Smooth muscle cell of the brain vasculature (primary cell): ENCODE results near the gene WDR86.
A peak's percentile ranks its signal among the peaks of the same experiment; 100 is the strongest.

Source experiments
- DNase-seq: peaks from one replicate; pipeline ENCODE4 v3.0.0-alpha.2; 2012; ENCODE audit warnings: low read depth, low spot score

WDR86 gene

DNA sequence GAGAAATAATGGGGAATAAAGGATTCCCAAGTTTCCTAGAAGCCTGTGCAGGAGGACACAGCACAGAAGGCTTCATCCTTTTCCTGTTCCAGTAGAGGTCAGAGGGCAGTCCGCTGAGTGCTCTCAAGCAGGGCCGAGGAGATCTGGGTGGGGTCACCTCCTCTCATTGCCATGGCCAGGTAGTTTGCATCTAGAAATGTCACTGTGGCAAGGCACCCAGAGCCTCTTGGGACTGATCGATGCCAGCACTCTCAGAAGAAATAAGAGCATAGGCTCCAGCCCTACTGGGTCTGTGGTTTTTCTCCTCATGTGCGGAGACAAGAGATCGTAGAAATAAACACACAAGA, 60.4 kb downstream of the WDR86 start:
- DNase-seq, result no peak

DNA sequence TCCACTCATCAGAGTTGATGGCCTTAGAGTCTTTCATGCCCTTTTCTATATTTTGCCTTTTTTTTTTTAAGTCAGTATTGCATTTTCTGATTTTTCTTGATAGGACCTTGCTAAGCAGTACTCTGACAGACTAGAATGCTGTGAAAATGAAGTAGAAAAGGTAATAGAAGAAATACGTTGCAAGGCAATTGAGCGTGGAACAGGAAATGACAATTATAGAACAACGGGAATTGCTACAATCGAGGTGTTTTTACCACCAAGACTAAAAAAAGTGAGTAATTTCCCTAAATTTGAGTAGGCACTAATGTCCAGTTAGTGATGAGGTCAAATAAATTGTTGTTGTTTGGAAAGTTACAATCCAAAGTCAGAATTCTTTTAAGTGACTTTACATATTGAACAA, 60.9 kb downstream of the WDR86 start:
- no peak for DNase-seq

DNA sequence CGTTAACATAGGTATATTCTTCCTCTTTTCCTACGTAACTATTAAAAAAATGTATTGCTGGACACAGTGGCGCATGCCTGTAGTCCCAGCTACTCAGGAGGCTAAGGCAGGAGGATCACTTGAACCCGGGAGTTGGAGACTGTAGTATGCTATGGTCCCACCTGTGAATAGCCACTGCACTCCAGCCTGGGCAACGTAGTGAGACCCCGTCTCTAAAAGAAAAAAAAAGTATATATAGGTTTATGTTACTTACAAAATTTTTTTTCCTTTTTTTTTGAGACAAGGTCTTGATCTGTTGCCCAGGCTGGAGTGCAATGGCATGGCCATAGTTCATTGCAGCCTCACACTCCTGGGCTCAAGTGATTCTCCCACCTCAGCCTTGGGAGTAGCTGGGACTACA, 62.6 kb downstream of the WDR86 start:
- no peak for DNase-seq

DNA sequence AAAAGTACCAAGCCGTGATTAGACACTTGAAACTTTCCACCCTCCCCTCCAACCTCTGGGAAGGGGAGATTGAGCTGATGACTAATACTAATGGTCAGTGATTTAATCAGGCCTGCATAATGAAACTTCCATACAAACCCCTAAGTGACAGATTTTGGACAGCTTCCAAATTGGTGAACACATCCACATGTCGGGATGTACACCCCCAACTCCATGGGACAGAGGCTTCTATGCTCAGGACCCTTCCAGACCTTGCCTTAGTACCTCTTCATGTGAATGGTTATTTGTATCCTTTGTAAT, 63.4 kb downstream of the WDR86 start:
- no peak for DNase-seq

DNA sequence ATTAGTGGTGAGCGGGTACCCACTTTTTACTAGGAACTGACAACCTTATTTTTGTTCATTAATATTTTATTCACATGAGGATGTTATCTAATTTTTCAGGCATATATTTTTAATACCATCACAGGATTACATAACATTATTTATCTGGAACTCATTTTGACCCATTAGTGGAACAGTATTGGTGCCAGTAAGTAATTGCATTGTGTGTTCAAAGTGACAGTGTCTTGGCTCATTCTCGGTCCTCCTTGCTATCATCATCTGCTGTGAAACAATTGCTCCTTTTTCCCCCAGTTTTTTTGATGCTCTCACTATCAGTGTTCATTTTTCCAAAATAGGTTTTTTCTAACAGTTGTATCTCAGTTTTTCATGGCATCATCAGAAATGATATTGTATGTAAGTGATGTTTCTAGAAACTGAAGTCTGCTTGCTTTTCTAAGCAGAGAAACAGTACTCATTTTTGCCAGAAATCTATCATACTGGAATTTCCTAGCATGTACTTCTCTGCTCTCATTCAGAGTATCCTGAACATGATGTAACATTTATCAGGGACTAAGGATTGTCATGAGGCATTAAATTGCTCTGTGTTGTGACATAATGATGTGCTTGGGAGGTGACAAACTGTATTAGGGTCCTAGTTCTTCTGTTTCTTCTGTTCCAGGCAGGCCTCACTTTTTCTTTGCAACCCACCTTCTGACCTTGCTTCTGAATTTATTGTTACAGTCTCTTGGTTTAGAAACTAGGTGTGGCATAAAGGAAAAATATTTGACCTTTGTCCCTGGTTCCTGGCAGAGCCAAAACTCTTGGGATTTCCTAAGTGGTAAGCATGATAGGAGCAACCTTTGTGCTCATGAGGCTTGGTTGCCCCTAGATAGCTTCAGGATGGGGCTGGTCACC, 64.0 kb downstream of the WDR86 start:
- DNase-seq, result no peak

DNA sequence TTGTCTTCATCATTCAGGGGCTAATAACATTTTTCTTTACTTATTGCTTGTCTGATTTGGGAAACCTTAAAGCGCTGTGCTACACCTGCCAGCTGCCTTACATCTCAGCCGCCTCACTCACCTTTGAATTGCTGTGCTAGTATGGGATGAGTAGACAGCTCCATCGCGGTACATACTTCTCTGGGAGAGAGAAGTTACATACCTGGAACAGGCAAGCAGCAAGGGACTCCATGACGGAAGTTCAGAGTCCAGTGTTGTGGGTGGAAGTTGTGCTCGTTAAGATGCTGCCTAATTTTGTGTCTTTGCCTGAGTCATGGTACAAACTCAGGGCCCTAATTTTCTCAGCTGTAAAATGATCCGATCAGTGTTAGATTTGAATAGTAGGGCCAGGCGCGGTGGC, 66.3 kb downstream of the WDR86 start:
- DNase-seq, result no peak

DNA sequence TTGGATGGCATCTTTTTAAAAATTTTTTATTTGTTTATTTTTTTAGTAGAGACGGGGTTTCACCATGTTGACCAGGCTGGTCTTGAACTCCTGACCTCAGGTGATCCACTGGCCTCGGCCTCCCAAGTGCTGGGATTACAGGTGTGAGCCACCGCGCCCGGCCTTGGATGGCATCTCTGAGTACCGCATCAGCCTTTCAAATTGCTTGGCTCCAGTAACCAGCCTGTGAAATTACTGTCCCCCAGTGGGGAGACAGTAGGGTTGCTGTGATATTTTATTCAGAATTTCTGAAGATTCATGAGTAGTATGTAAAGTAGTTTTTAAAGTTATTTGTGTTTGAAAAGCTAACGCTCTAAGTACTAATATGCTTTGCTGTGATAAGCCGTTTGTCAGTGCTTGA, 67.0 kb downstream of the WDR86 start:
- no peak for DNase-seq

DNA sequence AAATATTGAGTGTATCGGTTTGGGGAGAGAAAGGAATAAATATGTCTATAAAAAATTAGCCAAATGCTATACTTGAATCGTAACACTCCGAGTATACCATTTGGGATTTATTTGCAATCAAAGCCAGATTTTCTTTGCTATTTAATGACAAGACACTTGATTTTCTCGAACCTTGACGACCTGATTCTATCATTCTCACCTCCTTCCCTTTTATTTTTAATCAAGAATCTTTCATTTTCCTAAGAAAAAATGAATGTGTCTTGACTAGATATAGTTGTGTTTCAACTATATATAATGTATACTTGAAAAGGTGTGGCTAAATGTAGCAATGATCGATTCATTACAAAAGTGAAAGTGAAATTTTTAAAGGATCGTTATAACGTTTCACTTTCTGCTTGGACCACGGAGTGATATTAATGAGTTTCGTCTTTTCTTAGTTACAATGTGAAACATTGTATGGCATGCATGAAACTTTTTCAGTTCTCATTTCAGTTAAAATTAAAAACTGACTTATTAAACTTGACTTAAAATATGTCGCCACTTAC, 67.7 kb downstream of the WDR86 start:
- DNase-seq, result no peak

DNA sequence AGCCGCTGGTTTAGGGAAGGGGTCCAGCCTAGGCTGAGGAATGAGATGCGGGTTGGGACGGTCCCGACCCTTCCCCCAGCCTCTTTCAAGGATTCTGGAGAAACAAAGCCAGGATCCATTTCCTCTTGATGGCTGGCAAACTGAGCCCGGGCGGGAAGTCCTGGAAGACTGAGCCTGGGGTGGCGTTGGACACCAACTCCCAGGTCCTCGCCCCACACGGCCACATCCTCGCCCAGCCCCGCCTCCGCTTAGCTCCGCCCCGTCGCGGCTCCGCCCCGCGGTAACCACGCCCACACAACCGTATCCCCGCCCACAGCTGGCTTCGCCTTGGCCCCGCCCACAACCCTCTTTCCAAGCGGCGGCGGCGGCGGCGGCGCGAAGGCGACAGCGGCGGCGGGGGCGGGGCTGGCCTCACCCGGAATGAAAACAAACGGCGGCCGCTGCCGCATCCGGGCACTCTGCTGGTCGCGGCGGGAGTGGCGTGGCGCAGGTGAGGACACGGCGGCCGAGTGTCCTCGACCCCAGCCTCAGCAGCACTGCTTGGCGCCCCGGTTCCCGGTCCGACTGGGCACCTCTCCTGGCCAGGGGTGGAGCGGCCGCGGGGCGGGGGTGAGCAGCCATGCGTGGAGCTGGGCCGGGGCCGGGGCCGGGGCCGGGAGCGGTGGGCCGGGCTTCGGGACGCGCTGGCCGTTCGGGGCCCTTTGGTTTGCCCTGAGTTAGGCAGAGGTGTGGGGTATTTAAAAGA, 68.3 kb downstream of the WDR86 start, which contains the start of gene NUB1:
Gene NUB1 (plus strand): TSS at position 456 of the 745 bp plus-strand sequence. CDS start 3,538 bp downstream, outside the sequence.
- DNase-seq, result peak; percentile 40

DNA sequence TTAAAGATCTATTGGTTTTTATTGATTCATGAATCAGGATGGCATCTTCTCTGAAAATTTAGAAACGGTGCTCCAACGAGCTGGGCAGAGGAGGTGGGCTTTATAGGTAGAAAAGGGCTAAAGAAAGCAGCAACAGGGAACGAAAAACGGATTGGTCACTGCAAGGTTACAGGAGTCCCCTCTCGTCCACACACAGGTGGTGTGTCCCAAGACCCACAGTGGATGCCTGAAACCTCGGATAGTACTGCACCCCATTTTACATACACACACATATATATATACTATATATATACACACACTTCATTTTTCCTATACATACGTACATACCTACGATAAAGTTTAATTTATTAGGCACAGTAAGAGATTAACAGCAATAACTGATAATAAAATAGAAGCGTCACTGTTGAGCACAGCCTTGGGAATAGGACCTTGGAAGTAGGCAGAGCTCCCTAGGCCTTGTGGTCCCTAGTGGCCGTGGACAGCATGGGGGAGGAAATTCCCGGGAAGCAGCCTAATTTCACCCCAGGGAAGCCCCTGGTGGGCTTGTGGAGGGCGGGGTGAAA, 69.0 kb downstream of the WDR86 start:
- no peak for DNase-seq

DNA sequence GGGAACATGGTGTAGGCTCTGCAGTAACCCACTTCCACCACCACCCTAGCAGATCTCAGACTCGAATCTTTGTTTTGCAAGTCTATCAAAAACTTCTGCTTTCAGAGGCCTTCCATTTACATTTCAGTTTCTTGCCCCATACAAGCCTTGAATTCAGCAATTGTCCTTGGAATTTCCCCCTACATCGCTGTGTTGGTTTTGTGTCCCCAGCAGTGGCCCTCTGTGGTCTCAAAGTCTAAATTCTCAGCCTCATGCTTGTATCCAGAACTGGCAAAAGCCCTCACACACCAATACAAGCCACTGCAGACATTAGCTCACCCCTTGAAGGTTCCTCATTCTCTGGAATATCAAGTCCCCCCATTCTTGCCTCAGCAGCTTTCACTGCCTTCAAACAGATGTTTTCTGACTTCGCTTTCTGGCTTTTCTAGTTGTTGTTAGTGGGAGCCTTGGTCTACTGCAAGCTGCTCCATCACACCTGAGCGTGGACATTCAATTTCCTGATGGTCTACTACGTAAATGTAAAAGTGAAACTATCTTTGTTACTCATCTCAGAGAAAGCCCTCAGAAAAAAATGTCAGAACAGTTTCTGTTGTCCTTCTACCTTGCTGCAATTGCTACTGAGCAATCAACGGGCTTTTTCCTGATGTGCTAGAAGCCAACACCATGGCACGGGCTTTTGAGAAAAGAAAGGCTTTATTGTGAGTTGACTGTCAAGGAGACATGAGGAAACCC, 70.0 kb downstream of the WDR86 start:
- no peak for DNase-seq

DNA sequence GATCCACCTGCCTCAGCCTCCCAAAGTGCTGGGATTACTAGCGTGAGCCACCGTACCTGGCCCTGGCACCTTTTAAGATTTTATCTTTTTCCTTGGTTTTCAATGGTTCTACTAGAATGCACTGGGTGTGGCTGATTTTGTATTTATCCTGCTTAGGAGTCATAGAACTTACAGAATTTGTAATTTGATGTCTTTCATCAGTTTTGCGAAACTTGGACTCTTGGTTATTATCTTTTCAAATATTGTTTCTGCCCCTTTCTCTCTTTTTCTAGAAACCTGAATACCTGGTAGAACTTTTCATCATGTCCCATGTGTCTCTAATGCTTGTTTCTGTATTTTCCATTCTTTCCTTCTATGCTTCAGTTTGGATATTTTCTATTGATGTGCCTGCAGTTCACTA, 71.0 kb downstream of the WDR86 start:
- no peak for DNase-seq

DNA sequence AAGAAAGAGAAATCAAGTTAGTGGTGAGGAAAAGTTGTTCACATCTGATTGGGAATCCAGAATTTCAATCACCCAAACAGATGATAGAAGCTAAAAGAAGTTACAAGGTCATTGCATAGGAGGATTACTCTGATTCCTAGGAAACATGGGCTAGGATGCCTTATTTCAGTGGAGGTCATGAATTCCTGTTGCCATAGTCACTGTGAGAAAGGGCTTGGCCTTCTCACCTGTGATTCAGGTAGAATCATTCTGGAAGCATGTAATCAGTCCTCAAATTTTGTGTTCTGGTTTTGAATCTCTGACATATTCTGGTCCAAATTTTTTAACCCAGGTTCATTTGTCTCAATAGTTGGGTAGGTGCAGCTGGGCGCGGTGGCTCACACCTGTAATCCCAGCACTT, 72.5 kb downstream of the WDR86 start:
- DNase-seq, result no peak

DNA sequence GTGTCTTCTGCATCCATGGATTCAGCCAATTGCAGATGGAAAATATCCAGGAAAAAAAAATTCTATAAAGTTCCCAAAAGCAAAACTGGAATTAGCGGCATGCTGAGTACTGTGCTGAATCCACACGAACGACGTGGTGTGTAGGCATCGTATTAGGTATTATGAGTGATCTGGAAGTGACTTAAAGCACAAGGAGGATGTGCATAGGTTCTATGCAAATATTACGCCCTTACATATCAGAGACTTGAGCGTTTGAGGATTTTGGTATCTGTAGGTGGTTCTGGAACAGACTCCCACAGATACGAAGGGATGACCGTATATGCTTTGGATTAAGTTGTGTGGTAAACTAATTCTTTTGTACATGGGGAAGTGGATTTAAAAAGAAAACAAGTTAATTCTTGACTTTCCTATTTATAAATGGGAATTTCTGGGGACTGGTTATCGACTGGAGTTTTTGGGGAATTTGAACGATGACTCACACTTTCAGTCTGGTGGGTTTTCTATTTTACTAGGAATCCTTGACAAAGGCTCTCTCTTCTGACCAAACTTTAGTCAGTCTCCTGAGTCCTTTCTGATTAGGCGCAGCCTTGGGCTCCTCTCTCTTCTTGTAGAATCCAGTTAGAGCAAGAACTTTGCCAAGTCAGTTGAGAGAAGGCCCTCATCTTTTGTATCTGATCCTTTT, 73.7 kb downstream of the WDR86 start:
- DNase-seq, result no peak

DNA sequence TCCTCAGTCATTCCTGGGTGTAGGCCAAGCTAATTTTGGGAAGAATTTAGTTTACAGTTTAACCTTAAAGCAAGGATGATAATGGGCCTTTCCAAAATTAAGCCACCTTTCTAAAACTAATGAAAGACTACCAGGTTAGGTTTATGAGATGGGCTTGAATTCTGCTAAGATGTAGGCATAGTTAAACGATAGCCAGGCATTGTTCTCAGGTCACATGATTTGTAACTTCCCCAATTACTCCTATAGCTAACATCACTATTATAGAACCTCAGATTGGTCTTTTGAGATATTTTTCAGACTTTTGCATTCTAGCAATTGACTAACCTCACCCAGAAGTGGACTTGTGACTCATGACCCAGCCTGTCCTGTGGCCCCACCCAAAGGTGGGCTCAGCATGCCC, 75.2 kb downstream of the WDR86 start:
- DNase-seq, result no peak
